Urinary bladder (tissue), 4 donors: ENCODE measurements around the gene MTCL1. TPM values are rescaled to one million over a fixed set of nuclear protein-coding genes. Genes with fewer than 3 reads are reported as not detected.

Source experiments
- DNase-seq: peaks from one replicate; pipeline ENCODE4 v3.0.0-alpha.2; 2015; ENCODE audit errors: extremely low spot score
- H3K27ac ChIP-seq: one replicate; pipeline ENCODE4 v1.5.1; 2013; ENCODE audit warnings: low read depth, mild to moderate bottlenecking, moderate library complexity
- H3K36me3 ChIP-seq: one replicate; pipeline ENCODE4 v1.6.1; 2013; ENCODE audit warnings: mild to moderate bottlenecking, moderate library complexity; ENCODE audit not compliant: insufficient read depth
- H3K4me1 ChIP-seq: one replicate; pipeline ENCODE4 v1.6.1; 2013; ENCODE audit warnings: mild to moderate bottlenecking, moderate library complexity; ENCODE audit not compliant: insufficient read depth
- H3K4me3 ChIP-seq: one replicate; pipeline ENCODE4 v1.5.1; 2013; ENCODE audit warnings: low read depth, low read length
- WGBS: extraction: QIAGEN DNeasy Blood & Tissue Kit; methylation state at CpG from one replicate; pipeline ENCODE4 v1.1.7; 2013; 5-methylcytosine and 5-hydroxymethylcytosine counted together
- polyA plus RNA-seq: library from polyadenylated mRNA; stranded (reverse); fragments of 200-250 nt; gene quantifications from one replicate; pipeline ENCODE4 v1.2.3, GENCODE V29; 2013
- total RNA-seq: library from RNA; depleted of rRNA; stranded (reverse); fragments of >200 nt; gene quantifications from one replicate; pipeline ENCODE4 v1.2.3, GENCODE V29; 2014
- donor health status: healthy with polysubstance abuse.
- donor health status: healthy.

Gene MTCL1
- total and polyA plus RNA-seq, 2 donors: 16.6 to 24.2 TPM

- no peak overlapping the region for H3K4me3 ChIP-seq
- no peak for DNase-seq
- no peaks in the 10 kb centered on the region for H3K36me3 ChIP-seq
- H3K4me1 ChIP-seq: no peaks in the 10 kb centered on the region
- WGBS: 18% methylated on average over 3 of the region's 3 CpGs
- no peak overlapping the region for H3K27ac ChIP-seq
Measured at GRCh38 chr18:8839281-8839680, 133.9 kb downstream of the MTCL1 start.

DNA sequence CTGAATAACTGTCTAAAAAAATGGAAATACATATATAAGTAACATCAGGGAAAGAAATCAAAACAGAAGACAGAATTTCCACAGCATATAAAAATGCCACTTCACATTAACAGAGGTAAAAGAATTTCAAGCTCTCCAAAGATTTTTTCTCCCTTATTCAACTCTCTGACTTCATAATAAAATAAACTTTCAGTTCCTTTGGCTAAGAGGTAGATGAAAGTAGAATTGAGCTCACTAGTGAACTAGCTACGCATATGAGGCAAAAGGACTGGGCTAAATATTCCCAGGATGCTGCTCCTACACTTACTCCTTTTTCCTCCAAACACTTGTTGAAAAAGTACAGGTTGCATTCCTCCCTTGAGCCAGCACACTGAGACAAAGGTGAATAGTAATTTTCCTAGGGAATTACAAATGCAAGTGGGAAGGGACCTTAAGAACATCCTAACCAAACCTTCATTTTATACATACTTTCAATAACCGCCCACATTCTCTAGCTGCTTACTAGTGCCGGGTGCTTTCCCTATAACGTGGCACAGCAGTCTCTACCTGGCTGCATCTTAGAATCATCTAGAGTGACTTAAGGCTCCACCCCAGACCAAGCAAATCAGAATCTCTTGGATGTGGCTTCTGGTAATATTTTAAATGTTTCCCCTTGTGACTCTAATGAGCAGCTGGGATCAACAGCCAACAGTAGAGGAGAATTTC, 136.6 kb downstream of the MTCL1 start:
- H3K27ac ChIP-seq: no peak overlapping the region
- no peak for DNase-seq
- WGBS: 83% methylated on average over 4 of the region's 4 CpGs

DNA sequence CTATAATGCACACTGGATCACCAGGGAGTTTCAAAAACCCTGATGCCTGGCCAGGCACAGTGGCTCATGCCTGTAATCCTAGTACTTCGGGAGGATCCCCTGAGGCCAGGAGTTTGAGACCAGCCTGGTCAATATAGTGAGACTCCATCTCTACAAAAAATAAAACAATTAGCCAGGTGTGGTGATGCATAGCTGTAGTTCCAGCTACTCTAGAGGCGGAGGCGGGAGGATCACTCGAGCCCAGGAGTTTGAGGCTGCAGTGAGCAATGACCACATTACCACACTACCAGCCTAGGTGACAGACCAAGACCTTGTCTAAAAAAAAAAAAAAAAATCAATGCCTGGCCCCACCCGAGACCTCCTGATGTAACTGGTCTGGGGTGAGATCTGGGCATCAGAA, 137.2 kb downstream of the MTCL1 start:
- no peak overlapping the region for H3K27ac ChIP-seq
- no peaks in the 10 kb centered on the region for H3K36me3 ChIP-seq
- 88% methylated on average over 5 of the region's 5 CpGs for WGBS
- H3K4me1 ChIP-seq: no peaks in the 10 kb centered on the region
- no peak for DNase-seq
- H3K4me3 ChIP-seq: no peak overlapping the region

More for the DNA sequence above, 136.6 kb downstream of the MTCL1 start:
- H3K4me3 ChIP-seq: no peak overlapping the region
- H3K36me3 ChIP-seq: no peaks in the 10 kb centered on the region
- no peaks in the 10 kb centered on the region for H3K4me1 ChIP-seq

DNA sequence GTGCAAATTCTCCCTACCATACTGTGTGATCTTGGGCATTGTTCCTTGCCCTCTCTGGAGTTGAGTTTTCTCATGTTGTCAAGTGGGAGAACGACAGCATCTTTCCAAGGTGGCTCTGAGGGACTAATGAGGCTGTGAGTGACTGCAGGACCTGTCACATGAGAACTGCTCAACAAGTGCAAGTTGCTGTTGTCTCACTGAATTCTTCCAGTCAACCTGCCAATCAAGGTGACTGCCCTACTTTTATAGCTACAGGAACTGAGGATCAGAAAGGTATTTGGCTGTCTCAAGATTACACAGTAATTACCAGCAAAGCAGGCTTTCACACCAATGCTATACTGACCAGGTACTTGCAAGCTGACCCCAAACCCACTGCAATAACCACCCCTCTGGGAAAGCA, 137.6 kb downstream of the MTCL1 start:
- DNase-seq: no peak
- H3K27ac ChIP-seq: no peak overlapping the region
- no peaks in the 10 kb centered on the region for H3K36me3 ChIP-seq
- H3K4me3 ChIP-seq: no peak overlapping the region
- H3K4me1 ChIP-seq: no peaks in the 10 kb centered on the region
- WGBS: 45% methylated on average over 1 of the region's 1 CpG

DNA sequence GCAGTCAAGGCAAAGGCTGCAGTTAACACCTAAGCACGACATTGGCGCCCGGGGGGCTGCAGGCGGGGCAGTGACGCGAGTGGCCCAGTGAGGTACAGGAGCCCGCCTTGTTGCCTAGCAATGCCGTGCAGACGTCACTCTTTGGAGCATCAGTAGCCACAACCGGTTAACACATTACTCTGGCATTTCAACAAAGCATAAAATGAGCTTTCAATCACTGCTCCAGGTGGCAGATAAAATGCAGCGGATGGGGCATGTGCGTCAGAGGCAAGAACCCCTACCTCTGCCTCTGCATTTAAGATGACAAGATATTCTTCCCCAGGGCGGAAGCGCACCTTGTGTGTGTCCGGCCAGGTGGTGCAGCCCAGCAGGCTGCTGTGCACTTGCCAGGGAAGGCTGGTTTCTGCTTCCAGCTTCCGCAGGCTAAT, 139.4 kb downstream of the MTCL1 start:
- DNase-seq: no peak
- 73% methylated on average over 16 of the region's 16 CpGs for WGBS

DNA sequence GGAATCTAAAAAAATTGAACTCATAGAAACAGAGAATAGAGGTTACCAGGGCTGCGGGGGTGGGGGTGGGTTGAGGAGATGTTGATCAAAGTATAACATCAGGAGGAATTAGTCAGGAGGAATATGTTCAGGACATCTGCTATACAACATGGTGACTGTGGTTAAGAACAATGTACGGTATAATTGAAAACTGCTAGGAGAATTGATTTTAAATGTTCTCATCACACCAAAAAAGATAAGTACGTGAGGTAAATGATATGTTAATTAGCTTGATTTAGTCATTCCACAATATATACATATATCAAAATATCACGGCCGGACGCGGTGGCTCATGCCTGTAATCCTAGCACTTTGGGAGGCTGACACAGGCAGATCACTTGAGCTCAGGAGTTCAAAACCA, 140.2 kb downstream of the MTCL1 start:
- no peaks in the 10 kb centered on the region for H3K36me3 ChIP-seq
- no peak for DNase-seq
- no peak overlapping the region for H3K27ac ChIP-seq
- 95% methylated on average over 7 of the region's 7 CpGs for WGBS
- no peak overlapping the region for H3K4me3 ChIP-seq
- no peaks in the 10 kb centered on the region for H3K4me1 ChIP-seq

More for the DNA sequence above, 139.4 kb downstream of the MTCL1 start:
- no peak overlapping the region for H3K27ac ChIP-seq
- H3K4me3 ChIP-seq: no peak overlapping the region
- no peaks in the 10 kb centered on the region for H3K4me1 ChIP-seq
- H3K36me3 ChIP-seq: no peaks in the 10 kb centered on the region

GRCh38 chr18:8847066-8847755, 141.9 kb downstream of the MTCL1 start:
- no peaks in the 10 kb centered on the region for H3K4me1 ChIP-seq
- no peak overlapping the region for H3K4me3 ChIP-seq
- no peak overlapping the region for H3K27ac ChIP-seq
- 85% methylated on average over 6 of the region's 6 CpGs for WGBS
- DNase-seq: no peak
- H3K36me3 ChIP-seq: no peaks in the 10 kb centered on the region

DNA sequence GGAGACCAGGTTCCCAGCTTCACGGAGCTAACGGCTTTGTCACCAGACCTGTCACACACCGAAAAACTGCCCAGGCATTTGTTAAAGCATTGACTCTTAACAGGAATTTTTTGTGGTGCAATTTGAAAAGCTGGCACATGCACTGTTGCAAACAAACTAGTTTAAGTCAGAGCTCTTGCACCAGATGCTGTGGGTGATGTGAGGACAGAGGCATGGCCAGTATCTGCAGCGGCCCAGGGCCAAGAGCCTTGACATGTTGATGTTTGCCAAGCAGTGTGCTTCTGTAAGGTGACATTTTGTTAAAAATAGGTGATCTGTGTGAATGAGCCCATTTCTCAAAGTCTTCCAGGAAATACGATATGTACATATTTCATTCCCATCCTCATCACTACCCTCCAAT, 142.5 kb downstream of the MTCL1 start:
- no peak overlapping the region for H3K4me3 ChIP-seq
- H3K27ac ChIP-seq: no peak overlapping the region
- DNase-seq: no peak
- no peaks in the 10 kb centered on the region for H3K4me1 ChIP-seq
- 71% methylated on average over 5 of the region's 5 CpGs for WGBS
- no peaks in the 10 kb centered on the region for H3K36me3 ChIP-seq

DNA sequence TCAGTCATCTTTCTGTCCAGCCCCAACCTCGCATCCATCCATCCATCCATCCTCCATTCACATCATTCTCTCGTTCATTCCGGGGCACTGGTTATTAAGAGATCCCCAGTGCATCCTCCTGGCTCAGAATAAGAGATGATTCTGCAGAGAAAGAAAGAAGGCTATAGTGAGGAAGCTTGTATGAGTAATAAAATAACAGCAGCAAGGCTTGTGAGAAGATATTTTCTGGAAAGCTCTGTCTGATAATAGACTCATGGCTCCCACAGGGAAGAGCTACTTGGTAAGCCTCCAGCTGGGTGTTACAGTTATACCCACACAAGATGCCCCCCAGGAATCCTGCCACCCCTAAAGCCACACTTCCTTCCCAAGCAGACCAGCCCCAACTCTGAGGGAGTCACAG, 143.2 kb downstream of the MTCL1 start:
- Histone ChIP-seq H3K4me1 (no peaks in the 10 kb centered on the region), H3K4me3 (no peak overlapping the region), H3K27ac (no peak overlapping the region), H3K36me3 (no peaks in the 10 kb centered on the region)
- WGBS: 87% methylated on average over 3 of the region's 3 CpGs
- DNase-seq: no peak

DNA sequence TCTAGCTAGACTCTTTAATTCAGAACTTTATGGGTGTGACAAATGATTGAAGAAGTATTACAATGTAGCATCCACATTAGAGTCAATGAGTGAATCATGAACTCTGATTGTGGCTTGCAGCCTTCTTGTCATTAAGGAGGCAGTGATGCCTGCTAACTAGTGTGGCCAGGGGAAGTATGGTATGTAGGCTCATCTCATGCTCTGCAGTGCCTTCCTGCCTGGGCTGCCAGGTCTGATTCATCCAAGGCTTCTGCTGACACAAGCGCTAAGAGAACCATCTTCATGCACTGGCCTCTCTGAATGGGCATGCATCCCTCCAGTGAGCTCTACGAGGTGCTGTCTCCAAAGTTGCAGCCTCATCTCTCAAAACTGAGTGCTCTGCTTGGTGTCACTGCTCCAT, 144.3 kb downstream of the MTCL1 start:
- H3K36me3 ChIP-seq: no peaks in the 10 kb centered on the region
- no peaks in the 10 kb centered on the region for H3K4me1 ChIP-seq
- H3K27ac ChIP-seq: no peak overlapping the region
- 87% methylated on average over 2 of the region's 2 CpGs for WGBS
- H3K4me3 ChIP-seq: no peak overlapping the region
- no peak for DNase-seq

GRCh38 chr18:8851659-8852058, 146.3 kb downstream of the MTCL1 start:
- DNase-seq: no peak
- Histone ChIP-seq H3K36me3 (no peaks in the 10 kb centered on the region), H3K4me1 (no peaks in the 10 kb centered on the region), H3K27ac (no peak overlapping the region), H3K4me3 (no peak overlapping the region)
- 78% methylated on average over 2 of the region's 2 CpGs for WGBS

DNA sequence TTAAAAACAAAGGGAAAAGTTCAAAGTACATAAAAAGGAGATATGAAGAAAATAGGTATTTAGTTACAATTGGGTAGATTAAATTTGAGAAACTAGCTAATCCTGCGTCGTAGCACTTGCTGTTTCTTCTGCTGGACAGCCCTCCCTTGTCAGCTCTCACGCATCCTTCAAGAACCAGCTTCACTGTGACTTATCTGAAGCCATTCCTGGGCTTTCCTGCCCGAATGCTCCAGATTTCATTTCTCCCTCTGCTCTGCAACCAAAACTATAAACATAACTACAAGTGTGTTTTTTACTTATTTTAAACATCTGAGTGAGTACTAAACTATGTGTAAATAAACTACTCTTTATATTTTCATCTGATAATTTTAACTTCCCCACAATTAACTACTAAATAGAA, 149.2 kb downstream of the MTCL1 start:
- Histone ChIP-seq H3K36me3 (no peaks in the 10 kb centered on the region), H3K4me3 (no peak overlapping the region), H3K27ac (no peak overlapping the region), H3K4me1 (no peaks in the 10 kb centered on the region)
- no peak for DNase-seq
- WGBS: 36% methylated on average over 4 of the region's 4 CpGs

DNA sequence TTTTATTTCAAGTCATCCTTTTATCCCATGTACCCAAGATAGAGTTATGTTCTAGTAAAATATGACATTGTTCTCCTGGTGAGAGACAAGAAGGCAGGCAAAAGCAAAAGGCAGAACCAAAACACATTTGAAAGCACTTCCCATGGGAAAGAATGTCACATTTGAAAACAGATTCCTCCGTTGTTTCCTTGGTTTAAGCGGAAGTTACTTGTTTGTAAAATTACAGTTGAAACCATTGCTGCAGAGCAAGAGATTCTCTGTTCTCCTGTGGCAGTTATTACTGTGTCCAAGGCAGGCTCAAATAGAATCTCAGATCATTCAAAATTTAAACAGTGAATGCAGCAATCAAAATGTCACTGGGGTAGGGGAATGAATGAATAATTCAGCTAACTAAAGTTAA, 149.6 kb downstream of the MTCL1 start:
- H3K36me3 ChIP-seq: no peaks in the 10 kb centered on the region
- H3K4me3 ChIP-seq: no peak overlapping the region
- no peaks in the 10 kb centered on the region for H3K4me1 ChIP-seq
- H3K27ac ChIP-seq: no peak overlapping the region
- WGBS: 36% methylated on average over 2 of the region's 2 CpGs
- DNase-seq: no peak

- H3K36me3 ChIP-seq: no peaks in the 10 kb centered on the region
- H3K4me3 ChIP-seq: no peak overlapping the region
- H3K27ac ChIP-seq: no peak overlapping the region
- WGBS: 82% methylated on average over 8 of the region's 8 CpGs
- DNase-seq: no peak
- H3K4me1 ChIP-seq: no peaks in the 10 kb centered on the region
Measured at GRCh38 chr18:8856212-8856611, 150.9 kb downstream of the MTCL1 start.
